A673 (cell line): Measurements from ENCODE around the gene NDUFA13. TPM values are rescaled to one million over a fixed set of nuclear protein-coding genes. Genes with fewer than 3 reads are reported as not detected.

ENCODE experiments used
- BruUV-seq: library from RNA; stranded (reverse); fragments of 400-500 nt; replicated peaks from 2 replicates; lab custom pipeline; 2021; lab: Mats Ljungman, UMichigan
- CTCF ChIA-PET: fragments of 300-600 bp; sonication (Branson Sonifier 250); formaldehyde crosslinking; loops from one replicate; lab custom pipeline; 2022; ENCODE audit warnings: antibody characterized with exemption; lab: Charles Lee
- POLR2A ChIA-PET: fragments of 300-600 bp; sonication (Branson Sonifier 250); formaldehyde crosslinking; loops from one replicate; lab custom pipeline; 2022; ENCODE audit warnings: antibody characterized with exemption; ENCODE audit not compliant: low non-redundant PET; lab: Charles Lee
- DNase-seq: peaks from one replicate; pipeline ENCODE4 v3.0.0-alpha.2; 2015; ENCODE audit warnings: low spot score
- H3K27ac ChIP-seq: fragments of 200-600 bp; sonication (generic); 2 replicates; pipeline ENCODE4 v1.5.1; 2016; ENCODE audit warnings: mixed run types, low read depth, mild to moderate bottlenecking, mixed read lengths, antibody characterized with exemption, low read length; ENCODE audit not compliant: poor library complexity, severe bottlenecking
- H3K27me3 ChIP-seq: fragments of 200-600 bp; sonication (generic); replicated peaks from 2 replicates; pipeline ENCODE4 v1.6.1; 2017; ENCODE audit warnings: mixed run types, low read depth, mild to moderate bottlenecking, mixed read lengths, antibody characterized with exemption, low read length; ENCODE audit not compliant: insufficient read depth, poor library complexity
- H3K36me3 ChIP-seq: fragments of 200-600 bp; sonication (generic); 2 replicates; pipeline ENCODE4 v1.6.1; 2016; ENCODE audit warnings: mixed run types, mild to moderate bottlenecking, mixed read lengths, antibody characterized with exemption, low read length; ENCODE audit not compliant: insufficient read depth, poor library complexity, severe bottlenecking
- H3K4me1 ChIP-seq: fragments of 200-600 bp; sonication (generic); 2 replicates; pipeline ENCODE4 v1.6.1; 2017; ENCODE audit warnings: mixed run types, mild to moderate bottlenecking, mixed read lengths, antibody characterized with exemption, low read length; ENCODE audit not compliant: insufficient read depth, poor library complexity, severe bottlenecking
- H3K4me3 ChIP-seq: fragments of 200-600 bp; sonication (generic); 2 replicates; pipeline ENCODE4 v1.5.1; 2016; ENCODE audit warnings: low read depth, mixed run types, mild to moderate bottlenecking, mixed read lengths, low read length; ENCODE audit not compliant: poor library complexity, severe bottlenecking
- H3K9me3 ChIP-seq: fragments of 200-600 bp; sonication (generic); 2 replicates; pipeline ENCODE4 v1.6.1; 2016; ENCODE audit warnings: mixed run types, low read depth, mild to moderate bottlenecking, mixed read lengths, antibody characterized with exemption, low read length; ENCODE audit not compliant: poor library complexity, severe bottlenecking
- EZH2 ChIP-seq: fragments of 200-600 bp; sonication (generic); IDR thresholded peaks from 2 replicates; pipeline ENCODE4 v1.6.1; 2017; ENCODE audit warnings: borderline replicate concordance, low read depth, mild to moderate bottlenecking, mixed read lengths, antibody characterized with exemption, low read length; ENCODE audit not compliant: poor library complexity, severe bottlenecking
- intact Hi-C: fragments of 100-400 bp; cut with micrococcal nuclease; formaldehyde crosslinking; loops from one replicate; pipeline ENCODE4 v1.10.0; 2022; ENCODE audit not compliant: unreplicated experiment
- total RNA-seq: library from RNA; stranded (reverse); gene quantifications from 2 replicates; pipeline ENCODE4 v1.2.3, GENCODE V29; 2021
- TF ChIP-seq, protein P1 (sequence below): fragments of 300-800, 200-600 bp; sonication (generic); conservative IDR thresholded peaks from 2 replicates; pipeline ENCODE4 v1.5.1; 2017; ENCODE audit warnings: low read depth, mild to moderate bottlenecking, antibody characterized with exemption, low read length, moderate library complexity, mixed read lengths

NDUFA13 gene
- total RNA-seq, 1 experiment from 2014 or later = 431 TPM

DNA sequence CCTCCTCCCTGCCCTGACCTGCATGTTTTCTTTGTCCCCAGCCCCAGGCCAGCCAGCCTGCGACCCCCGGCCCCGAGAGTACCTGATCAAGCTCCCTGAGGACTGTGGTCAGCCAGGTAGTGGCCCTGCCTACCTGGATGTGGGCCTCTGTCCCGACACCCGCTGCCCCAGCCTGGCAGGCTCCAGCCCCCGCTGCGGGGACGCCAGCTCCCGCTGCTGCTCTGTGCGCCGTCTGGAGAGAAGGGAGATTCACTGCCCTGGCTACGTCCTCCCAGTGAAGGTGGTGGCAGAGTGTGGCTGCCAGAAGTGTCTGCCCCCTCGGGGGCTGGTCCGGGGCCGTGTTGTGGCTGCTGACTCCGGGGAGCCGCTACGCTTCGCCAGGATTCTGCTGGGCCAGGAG, 27.6 kb downstream of the NDUFA13 start:
- intact Hi-C loops = no loop called here
- DNase-seq = no peak
- ChIA-PET CTCF (no interaction called here), POLR2A (no interaction called here)
- no peak overlapping the region for H3K27ac ChIP-seq
- TF ChIP-seq EZH2 = no peak
- TF ChIP-seq, protein P1, sequence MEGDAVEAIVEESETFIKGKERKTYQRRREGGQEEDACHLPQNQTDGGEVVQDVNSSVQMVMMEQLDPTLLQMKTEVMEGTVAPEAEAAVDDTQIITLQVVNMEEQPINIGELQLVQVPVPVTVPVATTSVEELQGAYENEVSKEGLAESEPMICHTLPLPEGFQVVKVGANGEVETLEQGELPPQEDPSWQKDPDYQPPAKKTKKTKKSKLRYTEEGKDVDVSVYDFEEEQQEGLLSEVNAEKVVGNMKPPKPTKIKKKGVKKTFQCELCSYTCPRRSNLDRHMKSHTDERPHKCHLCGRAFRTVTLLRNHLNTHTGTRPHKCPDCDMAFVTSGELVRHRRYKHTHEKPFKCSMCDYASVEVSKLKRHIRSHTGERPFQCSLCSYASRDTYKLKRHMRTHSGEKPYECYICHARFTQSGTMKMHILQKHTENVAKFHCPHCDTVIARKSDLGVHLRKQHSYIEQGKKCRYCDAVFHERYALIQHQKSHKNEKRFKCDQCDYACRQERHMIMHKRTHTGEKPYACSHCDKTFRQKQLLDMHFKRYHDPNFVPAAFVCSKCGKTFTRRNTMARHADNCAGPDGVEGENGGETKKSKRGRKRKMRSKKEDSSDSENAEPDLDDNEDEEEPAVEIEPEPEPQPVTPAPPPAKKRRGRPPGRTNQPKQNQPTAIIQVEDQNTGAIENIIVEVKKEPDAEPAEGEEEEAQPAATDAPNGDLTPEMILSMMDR = no peak
- H3K9me3 ChIP-seq = no peaks in the 10 kb centered on the region
- H3K27me3 ChIP-seq = no peaks in the 10 kb centered on the region
- H3K36me3 ChIP-seq = no peaks in the 10 kb centered on the region
- H3K4me3 ChIP-seq = no peak overlapping the region
- H3K4me1 ChIP-seq = peaks cover 5% of the 10 kb centered on the region
- no TSS peak for BruUV-seq

DNA sequence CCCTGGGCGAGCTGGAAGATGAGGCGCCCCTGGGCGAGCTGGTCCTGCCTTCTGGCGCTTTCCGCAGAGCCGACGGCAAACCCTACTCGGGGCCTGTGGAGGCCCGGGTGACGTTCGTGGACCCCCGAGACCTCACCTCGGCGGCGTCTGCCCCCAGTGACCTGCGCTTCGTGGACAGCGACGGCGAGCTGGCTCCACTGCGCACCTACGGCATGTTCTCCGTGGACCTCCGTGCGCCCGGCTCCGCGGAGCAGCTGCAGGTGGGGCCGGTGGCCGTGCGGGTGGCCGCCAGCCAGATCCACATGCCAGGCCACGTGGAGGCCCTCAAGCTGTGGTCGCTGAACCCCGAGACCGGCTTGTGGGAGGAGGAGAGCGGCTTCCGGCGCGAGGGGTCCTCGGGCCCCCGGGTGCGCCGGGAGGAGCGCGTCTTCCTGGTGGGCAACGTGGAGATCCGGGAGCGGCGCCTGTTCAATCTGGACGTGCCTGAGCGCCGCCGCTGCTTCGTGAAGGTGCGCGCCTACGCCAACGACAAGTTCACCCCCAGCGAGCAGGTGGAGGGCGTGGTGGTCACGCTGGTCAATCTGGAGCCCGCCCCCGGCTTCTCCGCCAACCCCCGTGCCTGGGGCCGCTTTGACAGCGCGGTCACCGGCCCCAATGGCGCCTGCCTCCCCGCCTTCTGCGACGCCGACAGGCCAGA, 28.4 kb downstream of the NDUFA13 start:
- peaks cover 5% of the 10 kb centered on the region for H3K4me1 ChIP-seq
- no peaks in the 10 kb centered on the region for H3K36me3 ChIP-seq
- no peak overlapping the region for H3K4me3 ChIP-seq
- no peak for DNase-seq
- intact Hi-C loops = no loop called here
- TF ChIP-seq EZH2 = no peak
- TF ChIP-seq, protein P1 = no peak
- no peaks in the 10 kb centered on the region for H3K27me3 ChIP-seq
- H3K9me3 ChIP-seq = no peaks in the 10 kb centered on the region
- POLR2A ChIA-PET = no interaction called here
- BruUV-seq = no TSS peak
- H3K27ac ChIP-seq = no peak overlapping the region
- CTCF ChIA-PET = no interaction called here

DNA sequence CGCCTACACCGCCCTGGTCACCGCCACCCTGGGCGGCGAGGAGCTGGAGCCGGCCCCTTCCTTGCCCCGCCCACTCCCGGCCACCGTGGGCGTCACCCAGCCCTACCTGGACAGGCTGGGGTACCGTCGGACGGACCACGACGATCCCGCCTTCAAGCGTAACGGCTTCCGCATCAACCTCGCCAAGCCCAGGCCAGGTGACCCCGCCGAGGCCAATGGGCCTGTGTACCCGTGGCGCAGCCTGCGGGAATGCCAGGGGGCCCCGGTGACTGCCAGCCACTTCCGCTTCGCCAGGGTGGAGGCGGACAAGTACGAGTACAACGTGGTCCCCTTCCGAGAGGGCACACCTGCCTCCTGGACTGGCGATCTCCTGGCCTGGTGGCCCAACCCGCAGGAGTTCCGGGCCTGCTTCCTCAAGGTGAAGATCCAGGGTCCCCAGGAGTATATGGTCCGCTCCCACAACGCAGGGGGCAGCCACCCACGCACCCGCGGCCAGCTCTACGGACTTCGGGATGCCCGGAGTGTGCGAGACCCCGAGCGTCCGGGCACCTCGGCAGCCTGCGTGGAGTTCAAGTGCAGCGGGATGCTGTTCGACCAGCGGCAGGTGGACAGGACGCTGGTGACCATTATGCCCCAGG, 29.0 kb downstream of the NDUFA13 start:
- no peak for DNase-seq
- TF ChIP-seq EZH2 = no peak
- TF ChIP-seq, protein P1 = no peak
- CTCF ChIA-PET = no interaction called here

More for the DNA sequence above, 29.0 kb downstream of the NDUFA13 start:
- no peaks in the 10 kb centered on the region for H3K36me3 ChIP-seq
- intact Hi-C loops = no loop called here
- no TSS peak for BruUV-seq
- H3K4me3 ChIP-seq = no peak overlapping the region
- no peaks in the 10 kb centered on the region for H3K9me3 ChIP-seq
- H3K27me3 ChIP-seq = no peaks in the 10 kb centered on the region
- no peak overlapping the region for H3K27ac ChIP-seq
- POLR2A ChIA-PET = no interaction called here
- H3K4me1 ChIP-seq = peaks cover 5% of the 10 kb centered on the region
